Activated T-cell treated with anti-CD3 and anti-CD28 coated beads, Interleukin-2, amount 50 U/mL, for 24 hours (primary cell): ENCODE data around the gene ATP1A1.

ENCODE experiments used
- DNase-seq: peaks from one replicate; pipeline ENCODE4 v3.0.0-alpha.2; 2020
- H3K27ac Mint-ChIP-seq: 2 replicates; pipeline ENCODE4 v1.8.0; 2020; ENCODE audit warnings: mild to moderate bottlenecking, mixed read lengths
- H3K27me3 Mint-ChIP-seq: 2 replicates; pipeline ENCODE4 v1.8.0; 2020; ENCODE audit warnings: mixed read lengths
- H3K36me3 Mint-ChIP-seq: 2 replicates; pipeline ENCODE4 v1.8.0; 2020; ENCODE audit warnings: low read depth, mixed read lengths
- H3K4me1 Mint-ChIP-seq: 2 replicates; pipeline ENCODE4 v1.8.0; 2020; ENCODE audit warnings: low read depth, mixed read lengths
- H3K4me3 Mint-ChIP-seq: 2 replicates; pipeline ENCODE4 v1.8.0; 2020; ENCODE audit warnings: mild to moderate bottlenecking, moderate library complexity, mixed read lengths
- H3K9me3 Mint-ChIP-seq: 2 replicates; pipeline ENCODE4 v1.8.0; 2020; ENCODE audit warnings: mixed read lengths

The ATP1A1 gene

DNA sequence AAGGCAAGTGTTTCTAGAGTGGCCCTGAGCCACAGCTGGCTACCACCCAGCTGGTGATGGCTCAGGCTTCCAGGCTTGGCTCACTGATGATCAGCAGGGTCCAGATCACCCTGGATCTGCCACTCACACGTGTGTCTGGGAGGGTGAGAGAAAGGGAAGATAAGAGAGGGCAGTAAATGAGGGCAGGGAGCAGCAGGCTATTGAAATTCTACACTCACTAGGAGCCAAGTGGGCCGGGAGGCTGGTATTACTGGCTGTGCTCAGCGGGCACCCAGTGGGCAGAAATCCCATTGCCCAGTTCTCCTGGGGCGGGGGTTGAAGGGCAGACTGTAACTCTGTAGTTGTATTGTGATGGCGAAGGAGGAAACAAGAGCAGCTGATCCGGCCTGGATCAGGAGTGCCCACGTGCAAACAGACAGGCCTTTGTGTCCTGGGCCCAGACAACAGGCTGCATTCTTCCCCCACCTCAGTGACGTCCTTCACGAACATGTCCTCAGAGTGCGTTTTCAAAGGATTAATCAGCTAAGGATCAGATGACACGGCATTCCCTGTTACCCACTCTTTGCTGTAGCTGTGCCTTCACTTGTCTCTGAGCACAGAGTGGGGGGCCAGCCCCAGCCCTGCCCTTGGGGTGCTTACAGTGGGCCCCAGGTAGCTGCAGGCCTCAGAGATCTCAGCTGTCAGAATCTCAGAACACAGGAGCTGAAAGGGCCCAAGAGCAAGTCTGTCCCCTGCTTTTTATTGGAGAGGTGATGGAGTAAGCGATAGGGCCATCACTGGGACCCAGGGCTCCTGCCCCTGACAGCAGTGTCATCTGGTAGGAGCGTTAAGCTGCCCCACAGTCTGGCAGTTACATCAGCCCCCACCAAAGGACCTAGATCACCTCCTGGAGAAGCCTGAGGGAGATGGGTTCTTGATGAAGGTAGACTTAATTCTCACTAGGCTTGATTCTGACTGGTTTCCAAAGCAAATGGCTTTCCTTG, 60.5 kb downstream of the ATP1A1 start:
- H3K36me3 Mint-ChIP-seq, result no peaks in the 10 kb centered on the region
- DNase-seq, result no peak
- no peaks in the 10 kb centered on the region for H3K9me3 Mint-ChIP-seq
- H3K4me1 Mint-ChIP-seq, result no peaks in the 10 kb centered on the region
- H3K27me3 Mint-ChIP-seq, result no peaks in the 10 kb centered on the region
- H3K27ac Mint-ChIP-seq, result no peak overlapping the region
- H3K4me3 Mint-ChIP-seq, result no peak overlapping the region

DNA sequence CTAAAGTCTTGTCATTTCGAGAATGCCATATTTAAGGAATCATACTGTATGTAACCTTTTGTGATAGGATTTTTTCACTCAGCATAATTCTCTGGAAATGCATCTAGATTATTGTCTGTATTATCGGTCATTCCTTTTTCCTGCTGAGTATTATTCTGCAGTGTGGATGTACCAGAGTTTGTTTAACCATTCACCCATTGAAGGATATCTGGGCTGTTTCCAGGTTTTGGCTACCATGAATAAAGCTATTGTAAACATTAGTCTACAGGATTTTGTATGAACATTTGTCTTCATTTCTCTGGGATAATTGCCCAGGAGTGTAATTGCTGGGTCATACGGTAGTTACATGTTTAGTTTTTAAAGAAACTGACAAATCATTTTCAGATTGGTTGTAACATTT, 61.8 kb downstream of the ATP1A1 start:
- Mint-ChIP-seq H3K36me3 (no peaks in the 10 kb centered on the region), H3K9me3 (no peaks in the 10 kb centered on the region), H3K4me3 (no peak overlapping the region), H3K27ac (no peak overlapping the region), H3K4me1 (no peaks in the 10 kb centered on the region), H3K27me3 (no peaks in the 10 kb centered on the region)
- DNase-seq, result no peak

DNA sequence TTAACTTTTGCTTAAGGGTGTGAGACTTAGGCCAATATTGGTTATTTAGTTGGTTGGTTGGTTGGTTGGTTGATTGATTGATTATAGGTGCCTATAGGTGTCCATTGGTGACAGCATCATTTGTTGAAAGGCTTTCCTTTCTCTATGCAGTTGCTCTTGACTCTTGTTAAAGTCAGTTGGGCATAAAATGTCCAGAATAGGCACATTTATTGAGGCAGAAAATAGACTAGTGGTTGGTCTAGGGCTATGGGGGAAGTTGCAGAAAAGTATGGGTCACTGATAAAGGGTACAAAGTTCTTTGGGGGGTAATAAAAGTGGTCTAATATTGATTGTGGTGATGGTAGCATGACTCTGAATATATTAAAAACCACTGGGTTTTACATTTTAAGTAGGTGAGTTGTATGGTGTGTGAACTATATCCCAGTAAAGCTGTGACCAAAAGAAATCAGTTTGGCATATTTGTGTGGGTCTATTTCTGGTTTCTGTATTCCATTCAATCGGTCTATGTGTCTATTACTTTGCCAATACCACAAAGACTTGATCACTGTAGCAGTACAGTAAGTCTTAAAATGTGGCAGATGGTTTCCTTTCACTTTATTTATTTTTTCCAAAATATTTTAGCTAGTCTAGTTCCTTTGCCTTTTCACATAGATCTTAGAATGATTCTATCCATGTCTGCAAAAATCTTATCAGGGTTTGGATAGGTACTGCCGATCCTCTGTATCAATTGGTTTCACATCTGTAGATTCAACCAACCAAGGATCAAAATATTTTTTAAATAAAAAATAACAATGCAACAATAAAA, 63.0 kb downstream of the ATP1A1 start:
- Mint-ChIP-seq H3K27me3 (no peaks in the 10 kb centered on the region), H3K27ac (no peak overlapping the region), H3K4me1 (no peaks in the 10 kb centered on the region), H3K36me3 (no peaks in the 10 kb centered on the region), H3K9me3 (no peaks in the 10 kb centered on the region), H3K4me3 (no peak overlapping the region)
- DNase-seq, result no peak

DNA sequence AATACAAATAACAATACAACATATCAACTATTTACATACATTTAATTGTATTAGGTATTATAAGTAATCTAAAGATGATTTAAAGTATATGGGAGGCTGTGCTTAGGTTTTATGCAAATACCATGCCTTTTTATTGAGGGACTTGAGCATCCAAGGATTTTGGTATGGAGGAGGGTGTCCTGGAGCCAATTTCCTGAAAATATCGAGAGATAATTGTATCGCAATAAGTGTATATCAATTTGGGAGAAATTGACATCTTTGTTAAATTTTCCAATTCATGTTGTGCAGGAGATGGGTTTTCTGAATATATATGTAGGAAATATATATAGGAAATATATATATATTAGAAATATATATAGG, 63.5 kb downstream of the ATP1A1 start:
- H3K4me3 Mint-ChIP-seq, result no peak overlapping the region
- H3K9me3 Mint-ChIP-seq, result no peaks in the 10 kb centered on the region
- H3K4me1 Mint-ChIP-seq, result no peaks in the 10 kb centered on the region
- no peak overlapping the region for H3K27ac Mint-ChIP-seq
- H3K27me3 Mint-ChIP-seq, result no peaks in the 10 kb centered on the region
- DNase-seq, result no peak
- no peaks in the 10 kb centered on the region for H3K36me3 Mint-ChIP-seq

DNA sequence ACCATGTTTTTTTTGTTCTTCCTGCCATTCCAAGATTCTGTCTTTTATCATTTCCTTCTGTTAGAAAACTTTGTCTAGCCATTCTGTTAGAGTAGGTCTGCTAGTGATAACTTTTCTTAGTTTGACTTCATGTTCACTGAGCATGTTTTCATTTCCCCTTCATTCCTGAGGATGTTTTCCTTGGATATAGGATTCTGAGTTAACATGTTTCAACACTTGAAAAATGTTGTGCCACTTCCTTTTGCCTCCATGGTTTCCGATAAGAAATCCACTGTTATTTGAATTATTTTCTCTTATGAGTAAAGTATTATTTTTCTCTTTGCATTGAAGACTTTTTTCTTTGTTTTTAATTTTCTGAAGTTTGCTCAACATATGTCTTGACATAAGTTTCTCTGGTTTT, 66.7 kb downstream of the ATP1A1 start:
- no peak for DNase-seq
- H3K9me3 Mint-ChIP-seq, result no peaks in the 10 kb centered on the region
- H3K4me1 Mint-ChIP-seq, result no peaks in the 10 kb centered on the region
- no peak overlapping the region for H3K4me3 Mint-ChIP-seq
- H3K27ac Mint-ChIP-seq, result no peak overlapping the region
- no peaks in the 10 kb centered on the region for H3K36me3 Mint-ChIP-seq
- no peaks in the 10 kb centered on the region for H3K27me3 Mint-ChIP-seq

DNA sequence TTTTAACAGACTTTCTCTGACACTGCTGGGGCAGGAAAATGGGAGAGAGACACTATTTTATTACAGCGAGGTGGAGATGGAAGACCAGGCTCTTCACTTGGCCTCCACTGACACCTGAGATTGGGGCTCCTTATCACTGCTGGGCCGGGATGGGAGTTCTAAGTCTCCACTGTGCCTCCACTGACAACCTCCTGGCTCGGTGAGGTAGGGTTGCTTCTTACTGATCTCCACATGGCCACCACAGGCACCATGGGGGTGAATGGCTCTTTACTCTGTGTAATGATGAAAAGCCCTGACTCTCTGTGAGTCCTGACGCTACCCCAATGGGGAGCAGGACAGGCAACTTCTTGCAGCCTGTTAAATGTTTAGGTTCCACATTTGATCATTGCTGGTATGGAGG, 67.7 kb downstream of the ATP1A1 start:
- no peak for DNase-seq
- Mint-ChIP-seq H3K36me3 (no peaks in the 10 kb centered on the region), H3K27me3 (no peaks in the 10 kb centered on the region), H3K9me3 (no peaks in the 10 kb centered on the region), H3K4me3 (no peak overlapping the region), H3K4me1 (no peaks in the 10 kb centered on the region), H3K27ac (no peak overlapping the region)

DNA sequence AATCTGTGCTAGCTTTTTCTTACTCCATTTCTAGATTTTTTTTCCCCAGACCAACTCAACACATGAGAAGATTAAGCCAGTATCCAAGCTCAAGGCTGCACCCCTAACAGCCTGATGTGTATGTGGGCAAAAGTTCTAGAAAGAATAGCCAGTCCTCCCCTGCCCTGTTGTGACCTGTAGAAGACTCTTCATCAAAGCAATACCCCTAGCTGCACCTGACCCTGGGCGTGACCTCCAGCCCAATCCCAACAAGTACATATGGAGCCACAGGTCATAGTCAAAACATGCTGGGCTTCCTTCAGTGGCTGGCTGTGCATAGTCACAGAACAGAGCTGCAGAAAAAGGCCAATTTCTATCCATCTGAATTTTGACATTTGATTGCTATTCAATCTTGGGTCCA, 72.5 kb downstream of the ATP1A1 start:
- Mint-ChIP-seq H3K4me1 (no peaks in the 10 kb centered on the region), H3K36me3 (no peaks in the 10 kb centered on the region), H3K9me3 (no peaks in the 10 kb centered on the region), H3K27me3 (no peaks in the 10 kb centered on the region), H3K4me3 (no peak overlapping the region), H3K27ac (no peak overlapping the region)
- DNase-seq, result no peak

DNA sequence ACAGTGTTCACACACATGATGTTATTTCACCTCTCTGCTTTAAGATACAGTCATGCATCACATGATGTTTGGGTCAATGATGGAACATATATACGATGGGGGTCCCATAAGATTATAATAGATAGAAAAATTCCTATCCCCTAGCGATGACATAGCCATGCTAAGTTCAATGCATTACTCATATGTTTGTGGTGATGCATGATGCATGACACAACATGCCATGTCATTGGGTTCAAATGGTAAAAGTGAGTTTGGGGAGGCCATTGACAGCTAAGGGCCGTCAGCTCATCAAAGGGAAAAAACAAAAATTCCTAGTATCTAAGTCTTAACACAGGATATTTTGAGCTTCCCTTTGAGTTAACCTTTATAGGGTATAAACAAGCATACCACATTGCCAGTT, 73.6 kb downstream of the ATP1A1 start:
- Mint-ChIP-seq H3K4me3 (no peak overlapping the region), H3K27ac (no peak overlapping the region), H3K36me3 (no peaks in the 10 kb centered on the region), H3K4me1 (no peaks in the 10 kb centered on the region), H3K27me3 (no peaks in the 10 kb centered on the region), H3K9me3 (no peaks in the 10 kb centered on the region)
- DNase-seq, result no peak

DNA sequence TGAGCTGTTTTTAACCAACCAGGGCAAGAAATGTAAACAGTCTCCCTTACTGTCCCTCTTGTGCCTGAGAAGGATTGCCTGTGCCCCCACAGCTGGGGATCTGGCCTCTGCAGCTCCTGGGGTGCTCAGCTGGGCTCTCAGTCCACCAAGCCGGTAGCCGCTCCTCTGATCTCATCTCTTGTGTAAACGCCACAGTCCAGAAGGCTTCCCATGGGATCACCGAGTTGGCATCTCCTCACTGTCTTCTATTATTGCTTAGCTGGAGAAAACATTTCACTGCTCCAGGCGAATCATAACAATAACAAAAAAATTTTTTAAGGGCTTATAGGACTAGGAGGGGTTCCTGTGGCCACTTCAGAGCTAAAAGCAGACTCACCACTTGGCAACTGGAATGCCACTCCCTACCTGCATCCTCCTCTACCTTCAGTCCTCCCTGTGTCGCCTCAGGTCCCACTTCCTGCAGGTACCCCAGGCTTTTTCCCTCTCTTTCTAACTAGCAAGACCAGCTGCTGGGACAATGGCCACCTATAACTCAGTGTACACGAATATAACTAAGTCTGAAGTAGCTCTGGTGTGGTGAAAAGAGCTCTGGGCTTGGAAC, 75.8 kb downstream of the ATP1A1 start:
- H3K27ac Mint-ChIP-seq, result no peak overlapping the region
- H3K27me3 Mint-ChIP-seq, result no peaks in the 10 kb centered on the region
- no peaks in the 10 kb centered on the region for H3K9me3 Mint-ChIP-seq
- H3K4me1 Mint-ChIP-seq, result no peaks in the 10 kb centered on the region
- H3K4me3 Mint-ChIP-seq, result no peak overlapping the region
- DNase-seq, result no peak
- H3K36me3 Mint-ChIP-seq, result no peaks in the 10 kb centered on the region

DNA sequence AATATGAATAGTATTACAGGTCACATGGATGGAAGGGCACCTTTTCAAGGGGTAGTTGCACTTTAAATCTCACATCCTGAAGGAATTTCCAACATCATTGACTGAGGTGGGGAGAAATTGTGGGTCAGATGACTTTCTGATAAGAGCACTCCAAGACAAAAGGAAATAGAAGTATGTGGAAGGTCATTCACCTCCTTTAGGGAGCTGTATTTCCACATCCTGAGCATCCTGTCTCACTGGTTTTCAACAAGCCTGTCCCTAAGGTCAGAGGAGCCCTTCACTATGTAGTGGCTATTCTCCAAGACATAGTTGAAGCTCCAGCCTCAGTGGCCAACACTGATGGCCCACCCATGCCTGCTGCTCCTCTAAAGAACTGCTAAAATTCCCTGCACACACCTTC, 76.5 kb downstream of the ATP1A1 start:
- Mint-ChIP-seq H3K27me3 (no peaks in the 10 kb centered on the region), H3K36me3 (no peaks in the 10 kb centered on the region), H3K4me3 (no peak overlapping the region), H3K9me3 (no peaks in the 10 kb centered on the region), H3K4me1 (no peaks in the 10 kb centered on the region), H3K27ac (no peak overlapping the region)
- DNase-seq, result no peak

DNA sequence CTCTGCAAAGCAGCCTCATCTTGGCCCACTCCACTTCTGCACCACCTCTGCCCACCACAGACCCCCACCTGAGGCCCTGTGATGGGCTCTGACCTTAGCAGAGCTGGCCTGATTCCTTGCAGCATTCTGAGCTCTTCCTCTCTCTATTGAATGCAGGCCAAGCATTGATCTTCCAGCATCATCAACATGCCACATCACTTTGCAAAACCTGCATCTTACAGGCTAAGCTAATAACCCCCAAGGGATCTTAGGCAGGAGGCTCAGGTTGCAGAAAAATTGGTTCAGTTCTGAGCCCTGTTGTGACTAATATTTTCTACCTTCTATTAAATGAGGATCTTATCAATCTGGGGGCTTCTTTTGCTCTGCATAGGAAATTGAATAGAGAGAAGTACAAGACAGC, 78.7 kb downstream of the ATP1A1 start:
- Mint-ChIP-seq H3K36me3 (no peaks in the 10 kb centered on the region), H3K4me3 (no peak overlapping the region), H3K27me3 (no peaks in the 10 kb centered on the region), H3K9me3 (no peaks in the 10 kb centered on the region), H3K27ac (no peak overlapping the region), H3K4me1 (no peaks in the 10 kb centered on the region)
- no peak for DNase-seq

DNA sequence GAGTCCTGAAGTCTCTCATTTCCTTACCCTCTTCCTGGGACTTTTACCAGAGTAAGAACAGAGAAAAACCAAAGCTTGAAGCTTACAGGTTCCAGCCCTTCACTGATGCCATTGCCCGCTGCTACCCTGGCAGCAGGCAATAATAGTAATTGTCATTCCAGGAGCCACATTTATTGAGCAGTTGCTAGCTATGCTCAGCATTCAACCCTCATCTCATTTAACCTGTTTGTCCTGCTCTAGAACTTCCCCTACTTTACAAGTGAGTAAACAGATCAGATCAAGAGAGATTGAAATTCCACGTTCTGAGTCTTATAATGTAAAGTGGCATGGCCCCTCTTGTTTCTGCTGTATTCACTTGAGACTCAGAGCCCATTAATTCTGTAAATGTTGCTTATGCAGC, 80.4 kb downstream of the ATP1A1 start:
- Mint-ChIP-seq H3K4me3 (no peak overlapping the region), H3K27me3 (no peaks in the 10 kb centered on the region), H3K4me1 (no peaks in the 10 kb centered on the region), H3K36me3 (no peaks in the 10 kb centered on the region), H3K9me3 (no peaks in the 10 kb centered on the region), H3K27ac (no peak overlapping the region)
- no peak for DNase-seq

DNA sequence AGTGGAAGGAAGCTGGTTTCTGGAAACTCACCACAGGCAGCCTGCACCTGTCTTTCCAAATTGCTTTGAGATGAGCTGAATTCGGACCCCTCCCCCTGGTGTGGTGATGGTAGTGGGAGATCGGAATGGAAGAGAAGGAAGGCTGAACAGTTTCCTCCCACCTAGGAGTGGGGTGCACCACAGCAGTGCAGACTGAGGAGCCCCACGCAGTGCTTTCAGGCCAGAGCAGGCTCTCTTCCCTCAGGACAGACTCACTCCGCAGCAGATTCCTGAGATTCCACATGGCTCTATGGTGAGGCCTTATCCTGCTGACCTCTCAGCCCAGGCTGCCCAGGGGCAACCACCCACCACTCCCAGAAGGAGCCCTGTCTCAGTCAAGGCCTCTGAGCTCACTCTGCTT, 80.9 kb downstream of the ATP1A1 start:
- no peak overlapping the region for H3K4me3 Mint-ChIP-seq

More for the DNA sequence above, 80.9 kb downstream of the ATP1A1 start:
- Mint-ChIP-seq H3K27ac (no peak overlapping the region), H3K36me3 (no peaks in the 10 kb centered on the region), H3K9me3 (no peaks in the 10 kb centered on the region), H3K4me1 (no peaks in the 10 kb centered on the region), H3K27me3 (no peaks in the 10 kb centered on the region)
- DNase-seq, result no peak
